ENCODE results near the gene DAB1. TPM values are rescaled to one million over a fixed set of nuclear protein-coding genes. Genes with fewer than 3 reads are reported as not detected.

DAB1 gene
- polyA plus RNA-seq (2012; ENCODE audit: insufficient read depth, insufficient read length): 0.63 TPM

DNA sequence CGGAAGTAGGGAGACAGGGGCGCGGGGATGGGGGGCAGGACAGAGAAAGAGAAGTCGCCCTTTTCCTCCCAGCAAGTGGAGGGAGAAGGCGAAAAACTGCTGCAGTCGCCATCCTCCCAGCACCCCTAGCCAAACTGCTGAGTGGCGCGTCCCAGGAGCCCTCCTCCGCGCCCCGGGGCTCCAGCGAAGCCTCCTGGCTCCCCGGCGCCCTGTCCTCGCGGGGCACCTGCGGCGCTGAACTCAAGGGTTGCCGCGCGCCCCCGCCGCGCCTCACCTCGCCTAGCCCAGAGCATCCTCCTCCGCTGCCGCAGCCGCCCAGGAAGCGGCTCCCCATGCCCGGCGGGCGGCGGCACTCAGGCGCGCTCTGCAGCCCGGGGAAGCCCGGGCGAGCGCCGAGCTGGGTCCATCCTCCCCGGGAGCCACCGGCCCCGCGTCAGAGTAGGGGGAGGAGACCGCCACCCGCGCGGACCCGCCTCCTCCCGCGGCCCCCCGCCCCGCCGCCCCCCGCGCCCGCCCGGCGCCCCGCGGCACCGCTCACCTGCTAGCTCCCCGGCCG, at the start of gene DAB1:
TSS of gene DAB1 (minus strand) at position 405 of the 556 bp plus-strand sequence. CDS start 133,030 bp downstream, outside the sequence.
- DNase-seq (ENCODE audit: low read depth, low spot score): no peak
- no peak within 1 kb of the TSS for H3K4me3 ChIP-seq (ENCODE audit: low read length)

DNA sequence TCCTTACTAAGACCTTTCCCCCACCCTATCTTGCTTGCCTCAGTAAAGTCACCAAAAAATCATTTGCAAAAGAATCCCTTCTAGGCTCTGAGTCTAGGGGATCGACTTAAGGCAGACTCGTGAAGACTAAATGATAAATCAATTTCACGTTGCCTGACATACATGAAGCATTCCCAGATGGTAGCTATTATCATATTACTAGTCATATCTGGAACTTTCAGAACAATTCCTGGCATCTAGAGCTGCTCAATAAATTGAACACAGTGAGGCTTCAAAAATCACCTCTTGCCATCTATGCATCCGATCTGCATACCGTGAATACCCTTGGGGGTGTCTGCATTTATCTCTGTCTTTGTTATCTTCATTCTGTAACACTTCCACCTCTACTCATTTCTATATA, 49.6 kb upstream of the DAB1 start:
- H3K4me3 ChIP-seq (ENCODE audit: low read length): no peak overlapping the region
- no peak for DNase-seq (ENCODE audit: low read depth, low spot score)

DNA sequence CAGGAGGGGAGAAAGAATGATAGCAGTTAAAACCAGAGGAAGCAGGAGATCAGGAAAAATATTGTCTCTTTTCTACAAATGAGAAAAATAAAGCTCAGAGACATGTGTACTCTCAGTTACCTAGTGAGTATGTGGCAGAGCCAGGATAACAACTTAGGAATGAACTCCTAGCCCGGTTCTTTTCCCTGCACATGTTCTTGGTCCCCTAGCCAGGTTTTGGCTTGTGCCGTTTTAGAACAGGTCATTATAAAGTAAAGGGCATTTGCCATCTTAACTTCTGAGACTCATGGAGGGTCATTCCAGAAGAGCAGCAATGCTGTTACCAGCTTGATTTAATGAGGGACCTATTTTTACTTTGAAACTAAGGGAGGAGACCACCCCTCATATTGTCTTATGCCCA, 48.1 kb upstream of the DAB1 start:
- no peak overlapping the region for H3K4me3 ChIP-seq (ENCODE audit: low read length)
- no peak for DNase-seq (ENCODE audit: low read depth, low spot score)

DNA sequence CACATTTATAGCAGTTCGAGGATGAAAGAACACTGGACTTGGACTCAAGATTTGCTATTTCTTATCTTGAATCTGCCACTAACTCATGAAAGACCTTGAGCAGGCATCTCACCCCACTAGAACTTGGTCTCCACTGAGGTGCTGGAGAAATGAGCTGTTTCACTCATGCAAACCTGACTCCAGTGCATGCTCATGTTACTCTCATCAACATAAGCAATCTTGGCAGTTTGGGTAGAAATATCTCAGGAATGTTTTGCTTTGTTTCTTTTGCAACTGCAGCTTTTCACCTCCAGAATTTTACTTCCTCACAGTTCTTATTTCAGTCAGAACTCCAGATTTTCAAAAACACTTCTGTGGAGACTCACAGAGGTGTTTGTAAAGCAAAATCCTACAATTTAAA, 46.2 kb upstream of the DAB1 start:
- no peak for DNase-seq (ENCODE audit: low read depth, low spot score)

GRCh38 chr1:57468641-57469523, 45.0 kb upstream of the DAB1 start:
- DNase-seq (ENCODE audit: low read depth, low spot score): no peak
- H3K4me3 ChIP-seq (ENCODE audit: low read length): no peak overlapping the region

More for the DNA sequence above, 46.2 kb upstream of the DAB1 start:
- H3K4me3 ChIP-seq (ENCODE audit: low read length): no peak overlapping the region

DNA sequence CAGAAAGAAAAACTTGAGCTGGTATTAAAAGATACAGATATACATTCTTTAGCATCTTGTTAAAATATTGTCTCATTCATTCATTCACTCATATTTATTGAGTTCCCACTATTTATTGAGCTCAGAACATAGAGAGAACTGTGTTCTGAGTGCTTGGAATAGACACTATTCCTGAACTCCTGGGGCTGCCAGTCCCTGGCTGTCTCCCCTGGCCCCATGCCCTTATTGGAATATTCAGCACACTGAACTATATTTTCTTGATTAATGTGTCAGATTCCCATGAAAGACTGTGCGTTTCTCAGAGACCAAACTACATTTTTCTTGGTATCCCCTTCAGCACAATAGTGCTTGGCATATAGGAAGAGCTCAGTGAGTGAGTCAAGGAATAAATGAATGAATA, 44.0 kb upstream of the DAB1 start:
- no peak overlapping the region for H3K4me3 ChIP-seq (ENCODE audit: low read length)
- no peak for DNase-seq (ENCODE audit: low read depth, low spot score)

- no peak for DNase-seq (ENCODE audit: low read depth, low spot score)
- H3K4me3 ChIP-seq (ENCODE audit: low read length): no peak overlapping the region
These were observed 40.9 kb upstream of the DAB1 start for GRCh38 chr1:57464756-57465155.

GRCh38 chr1:57463343-57463742, 39.5 kb upstream of the DAB1 start:
- H3K4me3 ChIP-seq (ENCODE audit: low read length): no peak overlapping the region
- no peak for DNase-seq (ENCODE audit: low read depth, low spot score)

- DNase-seq (ENCODE audit: low read depth, low spot score): no peak
- no peak overlapping the region for H3K4me3 ChIP-seq (ENCODE audit: low read length)
These were observed 37.5 kb upstream of the DAB1 start for GRCh38 chr1:57461405-57461804.

GRCh38 chr1:57451516-57451915, 27.7 kb upstream of the DAB1 start:
- DNase-seq (ENCODE audit: low read depth, low spot score): no peak
- no peak overlapping the region for H3K4me3 ChIP-seq (ENCODE audit: low read length)

- DNase-seq (ENCODE audit: low read depth, low spot score): no peak
- no peak overlapping the region for H3K4me3 ChIP-seq (ENCODE audit: low read length)
These were observed 27.1 kb upstream of the DAB1 start for GRCh38 chr1:57450981-57451380.

DNA sequence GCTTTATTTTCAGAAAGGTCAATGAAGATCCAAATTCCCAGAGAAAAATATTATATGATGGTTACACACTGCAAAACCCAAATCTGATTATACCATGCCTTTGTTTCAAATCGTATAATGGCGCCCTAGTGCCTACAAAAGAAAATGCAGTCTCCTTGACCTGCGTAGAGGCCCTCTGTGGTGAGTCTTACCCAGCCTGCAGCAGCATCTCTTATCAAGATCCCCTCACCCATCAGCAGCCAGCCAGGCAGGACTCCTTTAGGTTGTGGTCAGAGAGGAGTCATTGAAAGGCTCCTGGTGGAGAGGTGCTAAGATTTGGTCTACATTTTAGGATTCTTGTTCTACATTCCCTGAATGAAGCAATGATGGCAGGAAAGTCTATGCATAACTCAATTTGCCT, 23.7 kb upstream of the DAB1 start:
- DNase-seq (ENCODE audit: low read depth, low spot score): no peak

DNA sequence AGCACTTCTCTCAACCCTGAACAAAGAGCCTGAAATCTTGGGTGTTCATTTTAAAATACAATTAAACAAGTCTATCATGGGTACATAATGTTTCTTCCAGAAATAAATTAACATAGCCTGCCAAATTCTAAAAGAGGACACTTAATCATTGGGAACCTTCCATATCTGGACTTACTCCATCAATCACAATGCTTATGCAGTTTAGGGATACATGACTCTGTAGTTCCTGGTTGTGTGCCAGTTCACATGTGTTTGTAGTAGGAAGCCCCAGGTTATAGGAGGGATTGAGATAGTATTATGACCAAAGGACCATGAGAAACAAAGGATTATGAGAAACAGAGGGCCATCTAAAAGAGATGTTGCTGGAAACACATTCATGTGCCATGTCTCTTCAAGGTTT, 19.1 kb upstream of the DAB1 start:
- no peak overlapping the region for H3K4me3 ChIP-seq (ENCODE audit: low read length)
- DNase-seq (ENCODE audit: low read depth, low spot score): no peak

More for the DNA sequence above, 23.7 kb upstream of the DAB1 start:
- H3K4me3 ChIP-seq (ENCODE audit: low read length): no peak overlapping the region

GRCh38 chr1:57440096-57440495, 16.2 kb upstream of the DAB1 start:
- no peak for DNase-seq (ENCODE audit: low read depth, low spot score)
- no peak overlapping the region for H3K4me3 ChIP-seq (ENCODE audit: low read length)

DNA sequence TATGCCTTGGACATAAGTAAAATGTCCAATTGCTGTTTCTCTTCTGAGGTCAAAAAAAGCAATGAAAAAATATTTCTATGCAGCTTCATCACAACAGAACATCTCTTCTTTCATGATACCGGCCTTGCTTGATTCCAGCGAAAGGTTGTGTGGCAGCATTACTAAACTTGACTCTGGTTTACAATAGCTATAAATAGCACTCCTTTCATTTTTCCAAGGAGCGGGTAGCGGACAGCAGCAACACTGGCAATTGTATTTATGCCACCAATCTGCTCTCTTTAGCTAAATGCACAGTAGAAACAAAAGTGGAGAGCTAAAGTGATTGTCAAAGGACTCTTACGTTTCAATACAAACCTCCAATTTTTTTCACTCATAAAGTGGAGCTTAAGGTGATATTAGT, 7.5 kb upstream of the DAB1 start:
- H3K4me3 ChIP-seq (ENCODE audit: low read length): no peak overlapping the region
- DNase-seq (ENCODE audit: low read depth, low spot score): no peak

GRCh38 chr1:57424231-57425027, 569 bp upstream of the DAB1 start:
- no peak for DNase-seq (ENCODE audit: low read depth, low spot score)
- no peak overlapping the region for H3K4me3 ChIP-seq (ENCODE audit: low read length)

- no peak for DNase-seq (ENCODE audit: low read depth, low spot score)
- no peak overlapping the region for H3K4me3 ChIP-seq (ENCODE audit: low read length)
These were observed 665 bp downstream of the DAB1 start for GRCh38 chr1:57423135-57423655.

DNA sequence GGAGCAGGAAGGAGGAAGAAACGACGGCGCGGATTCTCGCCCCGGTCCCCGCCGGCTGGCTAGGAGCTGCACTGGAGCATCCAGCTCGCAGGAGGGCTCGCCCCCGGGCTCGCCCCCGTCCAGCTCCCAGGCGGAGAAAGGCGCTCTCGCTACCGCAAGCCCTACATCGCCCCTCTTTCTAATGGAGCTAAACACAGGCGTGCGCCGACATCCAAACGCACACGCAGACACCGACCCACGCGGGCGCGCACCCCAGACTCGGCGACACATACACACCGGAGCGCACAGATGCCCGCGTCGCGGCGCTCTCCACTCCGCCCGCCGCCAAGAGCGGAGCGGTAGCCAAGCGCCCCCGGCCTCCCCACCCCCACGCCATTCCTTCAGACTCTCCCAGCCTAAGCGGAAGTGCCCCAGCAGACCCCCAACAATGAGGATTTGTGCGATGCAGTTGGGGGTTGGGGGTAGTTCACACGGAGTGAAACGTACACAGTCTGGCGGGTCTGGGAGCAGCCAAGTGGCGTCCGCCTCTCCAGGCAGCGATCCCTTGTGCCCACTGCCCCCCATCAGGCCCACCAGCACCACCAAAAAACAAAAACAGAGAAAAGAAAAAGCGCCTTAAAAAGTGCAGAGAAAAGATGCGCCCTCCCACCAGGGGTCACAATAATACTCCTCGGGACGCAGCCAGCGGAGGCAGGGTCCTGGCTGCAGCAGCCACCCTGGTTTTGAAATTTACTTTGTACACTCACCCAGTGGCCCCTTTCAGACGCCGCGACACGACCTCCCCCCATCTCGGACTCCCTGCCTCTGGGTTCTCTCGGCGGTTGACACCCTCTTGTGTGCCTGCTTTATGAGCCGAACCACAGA, 1.4 kb downstream of the DAB1 start:
- DNase-seq (ENCODE audit: low read depth, low spot score): no peak
- H3K4me3 ChIP-seq (ENCODE audit: low read length): no peak overlapping the region

DNA sequence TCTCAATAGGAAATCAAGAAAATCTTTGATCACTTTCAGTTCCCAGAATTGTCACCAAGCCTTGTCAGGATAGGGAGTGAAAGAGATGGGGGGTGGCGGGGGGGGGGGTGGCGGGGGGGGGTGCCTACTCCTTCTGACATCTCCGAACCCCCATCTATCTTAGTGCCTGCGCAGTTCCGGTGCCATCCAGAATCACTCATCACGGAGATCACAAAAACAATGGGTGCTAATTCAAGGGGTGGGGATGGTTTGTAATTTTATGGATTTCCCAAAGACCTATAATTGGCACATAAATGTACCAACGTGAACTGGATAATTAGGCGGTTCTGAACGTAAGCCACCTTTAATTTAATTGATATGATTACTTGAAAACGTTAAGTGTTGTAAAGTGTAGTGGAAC, 2.1 kb downstream of the DAB1 start:
- DNase-seq (ENCODE audit: low read depth, low spot score): no peak
- no peak overlapping the region for H3K4me3 ChIP-seq (ENCODE audit: low read length)

Data from Jurkat, Clone E6-1 (cell line).